Neural progenitor cell (in vitro differentiated cells): Measurements from ENCODE around the gene EIF2AK2. TPM values are rescaled to one million over a fixed set of nuclear protein-coding genes. Genes with fewer than 3 reads are reported as not detected.

Experiments used
- DNase-seq: peaks from one replicate; pipeline ENCODE4 v3.0.0-alpha.2; 2016; ENCODE audit warnings: low spot score
- H2AFZ ChIP-seq: fragments of 200-600 bp; sonication (generic); replicated peaks from 2 replicates; pipeline ENCODE4 v1.6.1; 2016; ENCODE audit warnings: antibody characterized with exemption
- H3F3A ChIP-seq: fragments of 200-600 bp; sonication (generic); 2 replicates; pipeline ENCODE4 v1.6.1; 2016; ENCODE audit warnings: antibody characterized with exemption, low read depth
- H3K27ac ChIP-seq: fragments of 200-600 bp; sonication (generic); 2 replicates; pipeline ENCODE4 v1.5.1; 2016; ENCODE audit warnings: mild to moderate bottlenecking
- H3K27me3 ChIP-seq: fragments of 200-600 bp; sonication (generic); 2 replicates; pipeline ENCODE4 v1.6.1; 2016; ENCODE audit warnings: mild to moderate bottlenecking, moderate library complexity
- H3K36me3 ChIP-seq: fragments of 200-600 bp; sonication (generic); 2 replicates; pipeline ENCODE4 v1.5.1; 2016
- H3K4me1 ChIP-seq: fragments of 200-600 bp; sonication (generic); 2 replicates; pipeline ENCODE4 v1.6.1; 2016; ENCODE audit warnings: mixed run types
- H3K4me2 ChIP-seq: fragments of 200-600 bp; sonication (generic); 2 replicates; pipeline ENCODE4 v1.6.1; 2016
- H3K4me3 ChIP-seq: fragments of 200-600 bp; sonication (generic); 2 replicates; pipeline ENCODE4 v1.5.1; 2016
- H3K79me2 ChIP-seq: fragments of 200-600 bp; sonication (generic); 2 replicates; pipeline ENCODE4 v1.6.1; 2016; ENCODE audit warnings: low read depth
- H3K9ac ChIP-seq: fragments of 200-600 bp; sonication (generic); 2 replicates; pipeline ENCODE4 v1.6.1; 2016
- H3K9me3 ChIP-seq: fragments of 200-600 bp; sonication (generic); 2 replicates; pipeline ENCODE4 v1.5.1; 2016; ENCODE audit warnings: low read depth
- H4K20me1 ChIP-seq: fragments of 200-600 bp; sonication (generic); 2 replicates; pipeline ENCODE4 v1.6.1; 2016; ENCODE audit warnings: low read depth
- H3K27ac Mint-ChIP-seq: 3 replicates; pipeline ENCODE4 v1.8.0; 2021; ENCODE audit warnings: mixed read lengths
- H3K27me3 Mint-ChIP-seq: 2 replicates; pipeline ENCODE4 v1.8.0; 2022; ENCODE audit warnings: low read depth, mild to moderate bottlenecking, inconsistent platforms, moderate library complexity, mixed read lengths; ENCODE audit not compliant: insufficient read depth
- H3K36me3 Mint-ChIP-seq: 3 replicates; pipeline ENCODE4 v1.8.0; 2021; ENCODE audit warnings: mixed read lengths
- H3K4me1 Mint-ChIP-seq: 3 replicates; pipeline ENCODE4 v1.8.0; 2021; ENCODE audit warnings: mixed read lengths
- H3K4me3 Mint-ChIP-seq: 3 replicates; pipeline ENCODE4 v1.8.0; 2021; ENCODE audit warnings: mild to moderate bottlenecking, moderate library complexity, mixed read lengths
- H3K9me3 Mint-ChIP-seq: 3 replicates; pipeline ENCODE4 v1.8.0; 2020; ENCODE audit warnings: mixed read lengths
- EZH2 ChIP-seq: fragments of 200-600 bp; sonication (generic); IDR thresholded peaks from 2 replicates; pipeline ENCODE4 v1.6.1; 2017; ENCODE audit warnings: antibody characterized with exemption, mild to moderate bottlenecking, moderate library complexity
- EZH2phosphoT487 ChIP-seq: fragments of 200-600 bp; sonication (generic); IDR thresholded peaks from 2 replicates; pipeline ENCODE4 v1.6.1; 2017; ENCODE audit warnings: antibody characterized with exemption
- total RNA-seq: library from RNA; depleted of rRNA; stranded (reverse); fragments of >200 nt; gene quantifications from 2 replicates; pipeline ENCODE4 v1.2.3, GENCODE V29; 2015; ENCODE audit warnings: low replicate concordance
- TF ChIP-seq, protein P1 (sequence below): fragments of 200-600 bp; sonication (generic); IDR thresholded peaks from 2 replicates; pipeline ENCODE4 v1.5.1; 2017; ENCODE audit warnings: antibody characterized with exemption, mild to moderate bottlenecking

Gene EIF2AK2
- total RNA-seq, 1 donor from 2014 or later, result 35.3 TPM

DNA sequence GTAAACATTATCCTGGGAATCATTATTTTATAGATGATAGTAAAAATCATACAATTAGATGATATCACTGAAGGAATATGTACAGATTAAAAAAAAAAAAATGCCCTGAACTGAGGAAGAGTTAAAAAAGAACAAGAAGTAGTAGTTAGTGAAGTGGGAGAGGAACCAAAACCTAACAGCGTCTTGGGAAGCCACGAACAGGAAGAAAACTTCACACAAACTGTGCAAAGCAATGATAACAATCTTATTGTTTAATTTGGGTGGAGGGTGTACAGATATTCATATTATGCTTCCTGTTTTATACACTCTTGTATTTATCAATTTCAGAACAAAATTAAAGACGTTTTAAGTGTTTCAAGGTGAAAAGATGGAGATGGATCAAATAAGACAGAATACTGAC lies 76.1 kb downstream of the EIF2AK2 start:
- TF ChIP-seq EZH2 (no peak), EZH2phosphoT487 (no peak)
- TF ChIP-seq, protein P1, sequence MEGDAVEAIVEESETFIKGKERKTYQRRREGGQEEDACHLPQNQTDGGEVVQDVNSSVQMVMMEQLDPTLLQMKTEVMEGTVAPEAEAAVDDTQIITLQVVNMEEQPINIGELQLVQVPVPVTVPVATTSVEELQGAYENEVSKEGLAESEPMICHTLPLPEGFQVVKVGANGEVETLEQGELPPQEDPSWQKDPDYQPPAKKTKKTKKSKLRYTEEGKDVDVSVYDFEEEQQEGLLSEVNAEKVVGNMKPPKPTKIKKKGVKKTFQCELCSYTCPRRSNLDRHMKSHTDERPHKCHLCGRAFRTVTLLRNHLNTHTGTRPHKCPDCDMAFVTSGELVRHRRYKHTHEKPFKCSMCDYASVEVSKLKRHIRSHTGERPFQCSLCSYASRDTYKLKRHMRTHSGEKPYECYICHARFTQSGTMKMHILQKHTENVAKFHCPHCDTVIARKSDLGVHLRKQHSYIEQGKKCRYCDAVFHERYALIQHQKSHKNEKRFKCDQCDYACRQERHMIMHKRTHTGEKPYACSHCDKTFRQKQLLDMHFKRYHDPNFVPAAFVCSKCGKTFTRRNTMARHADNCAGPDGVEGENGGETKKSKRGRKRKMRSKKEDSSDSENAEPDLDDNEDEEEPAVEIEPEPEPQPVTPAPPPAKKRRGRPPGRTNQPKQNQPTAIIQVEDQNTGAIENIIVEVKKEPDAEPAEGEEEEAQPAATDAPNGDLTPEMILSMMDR, result no peak
- H3K9me3 ChIP-seq, result no peaks in the 10 kb centered on the region
- H3K4me3 ChIP-seq, result no peak overlapping the region
- H3K27me3 Mint-ChIP-seq, result no peaks in the 10 kb centered on the region
- no peak overlapping the region for H3K9ac ChIP-seq
- peaks cover 9% of the 10 kb centered on the region for H3K79me2 ChIP-seq
- H3K36me3 ChIP-seq, result peaks cover 6% of the 10 kb centered on the region
- H3K4me3 Mint-ChIP-seq, result no peak overlapping the region
- no peak overlapping the region for H3K4me2 ChIP-seq
- no peaks in the 10 kb centered on the region for H4K20me1 ChIP-seq
- no peak overlapping the region for H2AFZ ChIP-seq
- H3K4me1 ChIP-seq, result peaks cover 4% of the 10 kb centered on the region
- peaks cover 5% of the 10 kb centered on the region for H3K36me3 Mint-ChIP-seq
- H3F3A ChIP-seq, result peaks cover 6% of the 10 kb centered on the region
- H3K9me3 Mint-ChIP-seq, result no peaks in the 10 kb centered on the region
- H3K27ac ChIP-seq, result no peak overlapping the region
- H3K27me3 ChIP-seq, result no peaks in the 10 kb centered on the region
- no peak overlapping the region for H3K27ac Mint-ChIP-seq
- peaks cover 12% of the 10 kb centered on the region for H3K4me1 Mint-ChIP-seq
- DNase-seq, result no peak

DNA sequence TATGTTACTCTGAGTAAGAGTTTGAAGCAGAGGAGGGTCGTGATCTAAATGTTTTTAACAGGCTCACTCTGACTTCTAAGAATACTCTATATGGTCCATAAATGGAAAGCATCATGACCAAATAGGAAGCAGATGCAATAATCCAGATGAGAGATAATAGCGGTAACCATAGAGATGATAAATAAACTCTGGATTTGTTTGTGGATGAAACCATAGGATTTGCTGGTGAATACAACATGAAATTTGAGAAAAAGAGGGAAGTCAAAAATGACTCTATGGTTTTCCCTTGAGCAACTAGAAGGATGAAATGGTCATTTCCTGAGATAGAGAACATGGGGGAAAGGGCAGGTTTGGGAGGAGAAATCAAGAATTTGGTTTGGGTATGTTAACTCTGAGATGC lies 76.5 kb downstream of the EIF2AK2 start:
- no peaks in the 10 kb centered on the region for H3K27me3 Mint-ChIP-seq
- Histone ChIP-seq H4K20me1 (no peaks in the 10 kb centered on the region), H2AFZ (no peak overlapping the region), H3K27ac (no peak overlapping the region), H3K4me3 (no peak overlapping the region), H3K27me3 (no peaks in the 10 kb centered on the region), H3K4me2 (no peak overlapping the region), H3F3A (peaks cover 6% of the 10 kb centered on the region), H3K9ac (no peak overlapping the region), H3K9me3 (no peaks in the 10 kb centered on the region), H3K79me2 (peaks cover 9% of the 10 kb centered on the region), H3K36me3 (peaks cover 10% of the 10 kb centered on the region), H3K4me1 (peaks cover 4% of the 10 kb centered on the region)
- TF ChIP-seq, protein P1, result no peak
- no peak for TF ChIP-seq EZH2phosphoT487
- TF ChIP-seq EZH2, result no peak
- H3K36me3 Mint-ChIP-seq, result peaks cover 5% of the 10 kb centered on the region
- no peak overlapping the region for H3K4me3 Mint-ChIP-seq
- H3K4me1 Mint-ChIP-seq, result peaks cover 12% of the 10 kb centered on the region
- no peaks in the 10 kb centered on the region for H3K9me3 Mint-ChIP-seq
- H3K27ac Mint-ChIP-seq, result no peak overlapping the region
- no peak for DNase-seq

DNA sequence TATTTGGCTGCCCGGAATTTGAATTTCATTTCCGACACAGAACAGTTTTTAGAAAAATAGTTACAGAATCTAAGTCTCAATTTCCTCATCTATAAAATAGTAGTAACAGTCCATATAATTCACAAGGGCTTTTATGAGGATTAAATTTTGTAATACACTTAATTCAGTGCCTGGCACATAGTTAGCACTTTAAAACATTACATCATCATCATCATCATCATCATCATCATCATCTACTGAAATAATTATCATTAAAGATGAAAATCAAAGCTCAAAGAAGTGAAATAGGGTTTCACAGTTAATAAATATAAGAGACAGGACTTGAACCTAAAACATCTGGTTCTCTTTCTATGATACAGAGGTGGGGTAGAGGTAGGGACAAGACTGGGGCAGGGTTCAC lies 85.8 kb downstream of the EIF2AK2 start:
- TF ChIP-seq, protein P1, result no peak
- TF ChIP-seq EZH2 (no peak), EZH2phosphoT487 (no peak)
- Histone ChIP-seq H3F3A (no peaks in the 10 kb centered on the region), H3K9ac (no peak overlapping the region), H3K9me3 (no peaks in the 10 kb centered on the region), H3K4me3 (no peak overlapping the region), H3K79me2 (no peaks in the 10 kb centered on the region), H3K27me3 (no peaks in the 10 kb centered on the region), H3K4me1 (no peaks in the 10 kb centered on the region), H3K27ac (no peak overlapping the region), H2AFZ (no peak overlapping the region), H3K4me2 (no peak overlapping the region), H4K20me1 (no peaks in the 10 kb centered on the region), H3K36me3 (peaks cover 19% of the 10 kb centered on the region)
- Mint-ChIP-seq H3K36me3 (peaks cover 15% of the 10 kb centered on the region), H3K4me3 (no peak overlapping the region), H3K27ac (no peak overlapping the region), H3K4me1 (no peaks in the 10 kb centered on the region), H3K27me3 (no peaks in the 10 kb centered on the region), H3K9me3 (no peaks in the 10 kb centered on the region)
- no peak for DNase-seq
